A549 (cell line): Measurements from ENCODE around the gene EML2. TPM values are rescaled to one million over a fixed set of nuclear protein-coding genes. Genes with fewer than 3 reads are reported as not detected.

Source experiments
- ATAC-seq, 2 experiments: fragments of 200-7000 bp in 1 of 2; fragments of >200 bp in 1 of 2; cut with Nextera tagmentation in 1 of 2; cut with Tn5 transposase in 1 of 2; 3 replicates each; pipeline versions ENCODE4 v1.8.0 to v1.9.1; 2018 to 2020; ENCODE audit warnings: mild to moderate bottlenecking in 1 of 2, moderate library complexity in 1 of 2
- CTCF ChIA-PET: fragments of 300-600 bp; sonication (Branson Sonifier 250); formaldehyde crosslinking; extraction: SDS; loops from one replicate; lab custom pipeline; 2021; ENCODE audit warnings: antibody characterized with exemption, inconsistent platforms; lab: Yijun Ruan, JAX
- POLR2A ChIA-PET: fragments of 350-600 bp; formaldehyde crosslinking; extraction: SDS; loops from one replicate; lab custom pipeline; 2021; ENCODE audit warnings: antibody characterized with exemption, inconsistent platforms; lab: Yijun Ruan, JAX
- DNase-seq, 2 experiments: peaks; one replicate each; pipeline versions ENCODE4 v3.0.0 to v3.0.0-alpha.2; 2011 to 2016; ENCODE audit warnings: low read depth in 1 of 2, low spot score in 1 of 2
- FAIRE-seq: peaks from 2 replicates; lab custom pipeline; 2011; peaks lifted over from hg19 to GRCh38; lab: Jason Lieb, UNC
- H3K27ac ChIP-seq, 2 experiments: fragments of >200 bp; sonication (Bioruptor Twin); formaldehyde crosslinking; 3 replicates each; pipeline ENCODE4 v1.5.1; 2016 to 2017
- H3K4me1 ChIP-seq: fragments of >200 bp; sonication (Bioruptor Twin); formaldehyde crosslinking; 3 replicates; pipeline ENCODE4 v1.6.1; 2016
- H3K4me2 ChIP-seq: fragments of >200 bp; sonication (Bioruptor Twin); formaldehyde crosslinking; 3 replicates; pipeline ENCODE4 v1.6.1; 2016
- H3K4me3 ChIP-seq: fragments of >200 bp; sonication (Bioruptor Twin); formaldehyde crosslinking; 3 replicates; pipeline ENCODE4 v1.5.1; 2016
- H3K9me3 ChIP-seq: fragments of >200 bp; sonication (Bioruptor Twin); formaldehyde crosslinking; 3 replicates; pipeline ENCODE4 v1.6.1; 2016
- ATOH8 ChIP-seq: fragments of 250-450 bp; sonication (Bioruptor Pico); IDR thresholded peaks from 2 replicates; pipeline ENCODE4 v1.5.0; 2020; ENCODE audit warnings: low read depth, mild to moderate bottlenecking, moderate library complexity
- BHLHE40 ChIP-seq: IDR thresholded peaks from 2 replicates; pipeline ENCODE4 v1.6.1; 2012; ENCODE audit warnings: low read depth, low read length, inconsistent platforms
- CBX2 ChIP-seq: fragments of 200-600 bp; sonication (generic); IDR thresholded peaks from 2 replicates; pipeline ENCODE4 v1.6.1; 2016; ENCODE audit warnings: low read depth, mild to moderate bottlenecking, borderline replicate concordance
- EP300 ChIP-seq, 2 experiments: fragments of >200 bp; sonication (Bioruptor Twin); formaldehyde crosslinking; IDR thresholded peaks; 2 replicates in 1 of 2; 3 replicates in 1 of 2; pipeline ENCODE4 v1.6.1; 2016 to 2017
- ESRRA ChIP-seq: fragments of 150-350 bp; IDR thresholded peaks from 2 replicates; pipeline ENCODE4 v1.6.1; 2014; ENCODE audit warnings: mild to moderate bottlenecking, low read length, borderline replicate concordance
- FOXS1 ChIP-seq: fragments of 250-450 bp; sonication (Bioruptor Pico); IDR thresholded peaks from 2 replicates; pipeline ENCODE4 v1.5.0; 2020; ENCODE audit warnings: mild to moderate bottlenecking, moderate library complexity
- HEYL ChIP-seq: fragments of 250-450 bp; sonication (Bioruptor Pico); IDR thresholded peaks from 2 replicates; pipeline ENCODE4 v1.8.0; 2021; ENCODE audit warnings: mild to moderate bottlenecking, moderate library complexity
- HOXB5 ChIP-seq: fragments of 250-450 bp; sonication (Bioruptor Pico); IDR thresholded peaks from 2 replicates; pipeline ENCODE4 v1.5.0; 2020; ENCODE audit warnings: mild to moderate bottlenecking, moderate library complexity
- JUNB ChIP-seq: fragments of >200 bp; sonication (Bioruptor Twin); formaldehyde crosslinking; IDR thresholded peaks from 2 replicates; pipeline ENCODE4 v1.6.1; 2016
- KDM1A ChIP-seq: fragments of 200-600 bp; sonication (generic); IDR thresholded peaks from 2 replicates; pipeline ENCODE4 v1.6.1; 2016; ENCODE audit warnings: low read depth, mild to moderate bottlenecking
- MAZ ChIP-seq: fragments of 150-350 bp; IDR thresholded peaks from 2 replicates; pipeline ENCODE4 v1.6.1; 2014; ENCODE audit warnings: antibody characterized with exemption, low read depth, low read length, borderline replicate concordance
- MYC ChIP-seq: IDR thresholded peaks from 2 replicates; pipeline ENCODE4 v1.6.1; 2012; ENCODE audit warnings: mild to moderate bottlenecking, inconsistent platforms, low read length, improper control_type of control experiment, borderline replicate concordance
- NPAS2 ChIP-seq: fragments of 250-450 bp; sonication (Bioruptor Pico); IDR thresholded peaks from 2 replicates; pipeline ENCODE4 v1.8.0; 2022; ENCODE audit warnings: mild to moderate bottlenecking, moderate library complexity, borderline replicate concordance
- NR3C1 ChIP-seq: fragments of >200 bp; sonication (Bioruptor Twin); formaldehyde crosslinking; IDR thresholded peaks from 3 replicates; pipeline ENCODE4 v1.6.1; 2017
- RAD21 ChIP-seq, 2 experiments: fragments of >200 bp in 1 of 2; sonication (Bioruptor Twin) in 1 of 2; formaldehyde crosslinking in 1 of 2; IDR thresholded peaks in 1 of 2; conservative IDR thresholded peaks in 1 of 2; 2 replicates in 1 of 2; 3 replicates in 1 of 2; pipeline ENCODE4 v1.6.1; 2012 to 2018; ENCODE audit warnings: inconsistent platforms in 1 of 2
- SMC3 ChIP-seq: fragments of >200 bp; sonication (Bioruptor Twin); formaldehyde crosslinking; IDR thresholded peaks from 3 replicates; pipeline ENCODE4 v1.6.1; 2018; ENCODE audit warnings: inconsistent platforms
- SREBF2 ChIP-seq: fragments of 450-650 bp; IDR thresholded peaks from 2 replicates; pipeline ENCODE4 v1.6.1; 2014; ENCODE audit warnings: mild to moderate bottlenecking, moderate library complexity
- TFCP2L1 ChIP-seq: fragments of 250-450 bp; sonication (Bioruptor Pico); IDR thresholded peaks from 2 replicates; pipeline ENCODE4 v1.5.0; 2021; ENCODE audit warnings: mild to moderate bottlenecking
- TP53 ChIP-seq: fragments of 250-450 bp; sonication (Bioruptor Pico); IDR thresholded peaks from 2 replicates; pipeline ENCODE4 v1.5.0; 2021; ENCODE audit warnings: mild to moderate bottlenecking, moderate library complexity
- ZSCAN20 ChIP-seq: fragments of 250-450 bp; sonication (Bioruptor Pico); IDR thresholded peaks from 2 replicates; pipeline ENCODE4 v1.8.0; 2022; ENCODE audit warnings: mild to moderate bottlenecking, moderate library complexity
- WGBS: methylation state at CpG from one replicate; pipeline ENCODE4 v1.1.6; 2017; ENCODE audit errors: missing lambda C conversion rate; 5-methylcytosine and 5-hydroxymethylcytosine counted together
- polyA plus RNA-seq, 4 experiments: library from polyadenylated mRNA; depleted of rRNA in 3 of 4; stranded (reverse); fragments of >200 nt; fragmentation: RNase III in 1 of 4; extraction: RNeasy Plus Mini Kit Qiagen cat#74134 plus additional on column Dnase treatment in 1 of 4; gene quantifications; 2 replicates in 3 of 4; 3 replicates in 1 of 4; pipeline ENCODE4 v1.2.3, GENCODE V29; 2011 to 2017
- TF ChIP-seq, protein P1 (sequence below): IDR thresholded peaks from 2 replicates; pipeline ENCODE4 v1.6.1; 2012
- TF ChIP-seq, protein P2 (sequence below): IDR thresholded peaks from 2 replicates; pipeline ENCODE4 v1.6.1; 2012
- TF ChIP-seq, protein P3 (sequence below): fragments of >200 bp; sonication (Bioruptor Twin); formaldehyde crosslinking; IDR thresholded peaks from 3 replicates; pipeline ENCODE4 v1.6.1; 2016
- TF ChIP-seq, protein P4 (sequence below): fragments of 150-350 bp; IDR thresholded peaks from 2 replicates; pipeline ENCODE4 v1.6.1; 2014; ENCODE audit warnings: low read depth, mild to moderate bottlenecking, low read length
- TF ChIP-seq, protein P5 (sequence below): fragments of >200 bp; sonication (Bioruptor Twin); formaldehyde crosslinking; IDR thresholded peaks from 2 replicates; pipeline ENCODE4 v1.6.1; 2016
- TF ChIP-seq, protein P6 (sequence below): fragments of 250-450 bp; sonication (Bioruptor Pico); IDR thresholded peaks from 2 replicates; pipeline ENCODE4 v1.5.0; 2021; ENCODE audit warnings: mild to moderate bottlenecking, moderate library complexity, borderline replicate concordance

The EML2 gene
- polyA plus RNA-seq, 2 of the 4 experiments (the other 2 are of a cell fraction): 22.7 to 25.9 TPM

- 66% methylated on average over 14 of the region's 14 CpGs for WGBS
- DNase-seq (no peak), FAIRE-seq (no peak), ATAC-seq (no peak)
- Histone ChIP-seq H3K9me3 (no peaks in the 10 kb centered on the region), H3K27ac (no peak overlapping the region; a peak in 1 of 6 replicates), H3K4me2 (no peak overlapping the region), H3K4me1 (peaks cover 40% of the 10 kb centered on the region), H3K4me3 (no peak overlapping the region)
- TF ChIP-seq MYC (no peak), BHLHE40 (no peak), JUNB (no peak), MAZ (no peak), SREBF2 (no peak), KDM1A (no peak), TP53 (CRISPR knock-in tag) (no peak), RAD21 (conservative IDR thresholded peaks at IDR 0.05 in 1 of 2, IDR thresholded peaks at IDR 0.05 in 1 of 2) (no peak)
- TF ChIP-seq, protein P1, sequence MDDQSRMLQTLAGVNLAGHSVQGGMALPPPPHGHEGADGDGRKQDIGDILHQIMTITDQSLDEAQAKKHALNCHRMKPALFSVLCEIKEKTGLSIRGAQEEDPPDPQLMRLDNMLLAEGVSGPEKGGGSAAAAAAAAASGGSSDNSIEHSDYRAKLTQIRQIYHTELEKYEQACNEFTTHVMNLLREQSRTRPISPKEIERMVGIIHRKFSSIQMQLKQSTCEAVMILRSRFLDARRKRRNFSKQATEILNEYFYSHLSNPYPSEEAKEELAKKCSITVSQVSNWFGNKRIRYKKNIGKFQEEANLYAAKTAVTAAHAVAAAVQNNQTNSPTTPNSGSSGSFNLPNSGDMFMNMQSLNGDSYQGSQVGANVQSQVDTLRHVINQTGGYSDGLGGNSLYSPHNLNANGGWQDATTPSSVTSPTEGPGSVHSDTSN: no peak
- TF ChIP-seq, protein P2, sequence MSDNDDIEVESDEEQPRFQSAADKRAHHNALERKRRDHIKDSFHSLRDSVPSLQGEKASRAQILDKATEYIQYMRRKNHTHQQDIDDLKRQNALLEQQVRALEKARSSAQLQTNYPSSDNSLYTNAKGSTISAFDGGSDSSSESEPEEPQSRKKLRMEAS: no peak
- TF ChIP-seq, protein P3, sequence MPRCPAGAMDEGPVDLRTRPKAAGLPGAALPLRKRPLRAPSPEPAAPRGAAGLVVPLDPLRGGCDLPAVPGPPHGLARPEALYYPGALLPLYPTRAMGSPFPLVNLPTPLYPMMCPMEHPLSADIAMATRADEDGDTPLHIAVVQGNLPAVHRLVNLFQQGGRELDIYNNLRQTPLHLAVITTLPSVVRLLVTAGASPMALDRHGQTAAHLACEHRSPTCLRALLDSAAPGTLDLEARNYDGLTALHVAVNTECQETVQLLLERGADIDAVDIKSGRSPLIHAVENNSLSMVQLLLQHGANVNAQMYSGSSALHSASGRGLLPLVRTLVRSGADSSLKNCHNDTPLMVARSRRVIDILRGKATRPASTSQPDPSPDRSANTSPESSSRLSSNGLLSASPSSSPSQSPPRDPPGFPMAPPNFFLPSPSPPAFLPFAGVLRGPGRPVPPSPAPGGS: no peak
- POLR2A ChIA-PET: interaction anchor here (0.8 kb wide), 1 partner anchor 148 kb away, joined by 4 read pairs; no protein-coding TSS in a partner anchor
- CTCF ChIA-PET: interaction anchor here (1.0 to 15.1 kb wide), 39 partner anchors 8 to 240 kb away, joined by 3 to 437 read pairs (median 31); partner anchors contain the start of genes FOSB, GIPR, OPA3 and PPP1R13L
Observed at GRCh38 chr19:45643927-45644771, 5.0 kb upstream of the EML2 start.

DNA sequence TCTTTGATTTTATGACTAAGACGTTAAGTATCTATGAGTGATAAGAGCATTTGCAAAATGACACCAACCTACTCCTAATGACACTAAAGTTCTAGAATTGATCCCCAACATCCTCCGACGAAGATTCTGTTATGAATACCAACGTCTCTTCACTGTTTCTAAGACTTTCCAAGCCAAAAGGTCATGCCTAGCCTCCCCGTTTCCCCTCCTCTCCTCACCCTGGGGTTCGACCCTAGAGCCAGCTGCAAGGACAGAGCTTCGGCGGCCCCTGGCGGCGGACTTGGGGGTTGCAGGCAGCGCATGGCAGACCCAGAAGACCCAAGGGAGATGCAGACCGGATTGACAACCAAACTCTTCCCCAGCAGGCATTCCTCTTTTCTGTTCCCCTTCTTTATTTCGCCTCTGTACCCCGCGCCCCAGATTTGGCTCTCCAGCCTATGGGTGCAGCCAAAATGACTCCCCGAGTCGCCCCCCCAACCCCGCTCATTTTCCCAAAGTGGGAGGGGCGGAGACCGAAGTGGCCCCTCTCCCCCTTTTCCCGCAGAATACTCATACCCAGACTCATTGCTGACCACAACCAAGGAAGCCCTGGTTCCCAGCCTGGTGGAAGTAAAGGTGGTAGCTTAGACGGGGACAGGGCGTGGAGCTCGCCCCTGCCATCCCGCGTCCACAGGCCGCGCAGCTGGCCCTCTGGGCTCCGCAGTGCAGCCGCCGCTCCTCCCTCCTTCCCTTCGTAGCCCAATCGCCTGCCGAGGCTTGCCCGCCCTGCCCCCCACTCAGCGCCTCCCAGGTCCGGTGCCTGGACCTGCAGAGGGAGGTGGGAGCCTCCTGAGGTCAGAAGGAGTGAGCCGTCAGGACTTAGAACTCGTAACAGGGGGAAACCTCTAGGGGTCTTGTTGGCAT, 4.1 kb upstream of the EML2 start:
- peak; percentile 91 to 95 for DNase-seq
- 37% methylated on average over 39 of the region's 39 CpGs for WGBS
- peak overlapping the region; percentile 51; the same call in 2 of the 3 replicates for H3K4me3 ChIP-seq
- FAIRE-seq: no peak
- H3K4me2 ChIP-seq: peak overlapping the region; percentile 96
- CTCF ChIA-PET: interaction anchor here (0.7 to 15.1 kb wide), 54 partner anchors 9 to 1967 kb away, joined by 3 to 437 read pairs (median 14); partner anchors contain the start of genes FOSB, GIPR, GPR4 and OPA3
- ATAC-seq: peak in 1 of 2 experiments; percentile 16; a peak in 3 of 6 replicates
- H3K27ac ChIP-seq: peak overlapping the region; percentile 88 to 90
- peaks cover 44% of the 10 kb centered on the region for H3K4me1 ChIP-seq
- no peaks in the 10 kb centered on the region for H3K9me3 ChIP-seq
- POLR2A ChIA-PET: interaction anchor here (0.8 to 2.9 kb wide), 7 partner anchors 29 to 220 kb away, joined by 3 to 25 read pairs (median 7); partner anchors contain the start of genes OPA3 and VASP
- TF ChIP-seq HEYL (CRISPR knock-in tag) (no peak), FOXS1 (no peak), MAZ (no peak), NR3C1 (no peak), SMC3 (peak; percentile 96), CBX2 (no peak), HOXB5 (CRISPR knock-in tag) (no peak), TFCP2L1 (CRISPR knock-in tag) (no peak), ESRRA (peak; percentile 56; the same call in 1 of the 2 replicates), ATOH8 (no peak), EP300 (IDR thresholded peaks at IDR 0.05) (no peak), RAD21 (conservative IDR thresholded peaks at IDR 0.05 in 1 of 2, IDR thresholded peaks at IDR 0.05 in 1 of 2) (peak; percentile 99 to 100), NPAS2 (CRISPR knock-in tag) (no peak), ZSCAN20 (no peak)
- TF ChIP-seq, protein P4, sequence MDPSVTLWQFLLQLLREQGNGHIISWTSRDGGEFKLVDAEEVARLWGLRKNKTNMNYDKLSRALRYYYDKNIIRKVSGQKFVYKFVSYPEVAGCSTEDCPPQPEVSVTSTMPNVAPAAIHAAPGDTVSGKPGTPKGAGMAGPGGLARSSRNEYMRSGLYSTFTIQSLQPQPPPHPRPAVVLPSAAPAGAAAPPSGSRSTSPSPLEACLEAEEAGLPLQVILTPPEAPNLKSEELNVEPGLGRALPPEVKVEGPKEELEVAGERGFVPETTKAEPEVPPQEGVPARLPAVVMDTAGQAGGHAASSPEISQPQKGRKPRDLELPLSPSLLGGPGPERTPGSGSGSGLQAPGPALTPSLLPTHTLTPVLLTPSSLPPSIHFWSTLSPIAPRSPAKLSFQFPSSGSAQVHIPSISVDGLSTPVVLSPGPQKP: no peak
- TF ChIP-seq, protein P5, sequence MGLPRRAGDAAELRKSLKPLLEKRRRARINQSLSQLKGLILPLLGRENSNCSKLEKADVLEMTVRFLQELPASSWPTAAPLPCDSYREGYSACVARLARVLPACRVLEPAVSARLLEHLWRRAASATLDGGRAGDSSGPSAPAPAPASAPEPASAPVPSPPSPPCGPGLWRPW: no peak
- TF ChIP-seq, protein P6, sequence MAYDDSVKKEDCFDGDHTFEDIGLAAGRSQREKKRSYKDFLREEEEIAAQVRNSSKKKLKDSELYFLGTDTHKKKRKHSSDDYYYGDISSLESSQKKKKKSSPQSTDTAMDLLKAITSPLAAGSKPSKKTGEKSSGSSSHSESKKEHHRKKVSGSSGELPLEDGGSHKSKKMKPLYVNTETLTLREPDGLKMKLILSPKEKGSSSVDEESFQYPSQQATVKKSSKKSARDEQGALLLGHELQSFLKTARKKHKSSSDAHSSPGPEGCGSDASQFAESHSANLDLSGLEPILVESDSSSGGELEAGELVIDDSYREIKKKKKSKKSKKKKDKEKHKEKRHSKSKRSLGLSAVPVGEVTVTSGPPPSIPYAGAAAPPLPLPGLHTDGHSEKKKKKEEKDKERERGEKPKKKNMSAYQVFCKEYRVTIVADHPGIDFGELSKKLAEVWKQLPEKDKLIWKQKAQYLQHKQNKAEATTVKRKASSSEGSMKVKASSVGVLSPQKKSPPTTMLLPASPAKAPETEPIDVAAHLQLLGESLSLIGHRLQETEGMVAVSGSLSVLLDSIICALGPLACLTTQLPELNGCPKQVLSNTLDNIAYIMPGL (CRISPR knock-in tag): no peak
